GM03348 (cell line): ENCODE results near the gene ROR1.
"Not testable (repeated sequence)": the region's sequence is repeated elsewhere in the genome, so short reads cannot be mapped to it uniquely, and the experiment has no call there.

Experiments
- DNase-seq: peaks from one replicate; pipeline ENCODE4 v3.0.0; 2012; ENCODE audit warnings: low spot score

The ROR1 gene

GRCh38 chr1:64104585-64104984 lies 330.8 kb downstream of the ROR1 start:
- DNase-seq = not testable (repeated sequence)

- DNase-seq = no peak
Observed at GRCh38 chr1:64107118-64107519, 333.3 kb downstream of the ROR1 start.

DNA sequence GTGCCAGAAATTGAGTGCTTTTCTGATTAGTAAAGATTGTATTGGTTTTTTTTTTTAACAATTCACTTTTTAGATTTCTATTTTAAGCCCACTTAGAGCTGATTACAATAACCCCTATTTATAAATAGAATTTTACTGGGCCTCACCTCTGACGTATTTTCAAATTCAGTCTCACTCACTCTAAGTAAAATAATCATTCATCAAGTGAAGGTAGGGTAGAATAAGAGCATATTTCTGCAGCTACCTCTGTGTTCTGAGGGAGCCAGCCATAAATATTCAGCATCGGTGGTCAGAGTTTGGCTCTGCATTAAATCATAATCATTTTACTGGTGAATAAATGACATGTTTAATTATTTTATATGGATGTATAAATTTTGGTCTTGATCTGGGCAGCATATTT lies 333.8 kb downstream of the ROR1 start:
- DNase-seq = no peak

GRCh38 chr1:64110924-64111777 lies 337.3 kb downstream of the ROR1 start:
- no peak for DNase-seq

- DNase-seq = no peak
Observed at GRCh38 chr1:64111787-64112186, 338.0 kb downstream of the ROR1 start.

- peak; percentile 63 for DNase-seq
Observed at GRCh38 chr1:64112281-64112680, 338.5 kb downstream of the ROR1 start.

- DNase-seq = no peak
Observed at GRCh38 chr1:64114012-64114525, 340.3 kb downstream of the ROR1 start.

DNA sequence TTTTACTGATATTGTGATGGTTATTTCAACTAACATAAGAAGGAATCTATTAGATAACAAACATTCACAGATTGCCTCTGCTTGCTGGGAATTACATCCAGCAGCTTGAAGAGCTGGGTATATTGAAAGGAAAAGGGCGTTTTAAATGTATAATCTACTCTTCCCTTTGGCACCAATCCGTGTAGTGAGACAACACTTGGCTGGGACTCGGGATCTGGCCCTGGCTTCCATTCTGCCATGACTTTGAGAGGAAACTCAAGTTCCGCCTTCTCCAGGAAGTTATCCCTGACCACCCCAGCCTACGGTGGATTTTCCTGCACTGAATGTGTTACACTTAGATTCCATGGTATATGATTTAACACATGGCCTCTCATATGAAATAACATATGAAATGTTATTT lies 342.7 kb downstream of the ROR1 start:
- no peak for DNase-seq

DNA sequence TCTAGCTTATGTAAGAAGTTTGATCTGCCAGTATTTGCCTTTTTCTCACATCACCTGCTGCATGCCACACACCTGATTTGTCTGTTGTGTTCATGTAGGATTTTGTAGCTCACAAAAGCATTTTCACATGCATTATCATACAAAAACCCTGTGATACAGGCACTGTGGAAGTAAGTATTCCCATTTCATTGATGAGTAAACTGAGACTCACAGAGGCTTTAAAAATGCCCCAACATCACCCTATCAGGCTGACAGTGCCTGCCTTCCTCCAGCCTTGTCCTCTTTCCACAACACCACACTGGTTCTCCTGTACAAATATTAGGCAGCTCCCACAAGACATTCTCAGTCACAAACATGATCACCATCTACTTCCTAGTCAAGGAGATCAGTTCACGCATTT lies 343.7 kb downstream of the ROR1 start:
- no peak for DNase-seq

DNA sequence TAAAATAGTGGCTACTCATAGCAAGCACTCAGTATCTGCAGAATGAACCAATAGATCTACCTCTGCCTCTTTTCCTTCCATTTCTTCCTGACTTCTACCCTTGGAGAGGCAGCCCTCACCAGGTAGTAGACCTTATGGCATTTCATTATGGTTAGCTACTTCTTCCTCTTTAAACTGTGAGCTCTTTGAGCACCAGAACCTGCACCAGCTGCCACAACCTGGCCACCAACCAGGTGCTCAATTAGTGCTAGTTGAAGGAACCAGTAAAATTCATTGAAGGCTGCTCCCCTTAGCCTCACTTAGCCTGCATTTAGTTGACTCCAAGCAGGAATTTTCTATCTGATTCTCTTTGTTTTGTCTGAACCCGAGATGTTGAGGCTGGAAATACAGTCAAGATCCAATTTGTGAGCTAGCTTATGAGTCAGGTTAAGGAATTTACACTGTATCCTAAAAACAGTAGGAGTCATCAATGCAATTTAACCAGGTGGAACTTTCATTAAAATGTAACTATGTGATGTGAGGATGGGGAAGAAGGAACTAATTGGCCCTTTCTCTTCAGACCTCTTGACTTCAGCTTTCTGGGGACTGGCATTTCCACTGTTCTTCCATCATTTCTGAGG lies 348.1 kb downstream of the ROR1 start:
- DNase-seq = peak; percentile 27

- peak; percentile 31 for DNase-seq
Observed at GRCh38 chr1:64122588-64122987, 348.8 kb downstream of the ROR1 start.

- DNase-seq = peak; percentile 16
Observed at GRCh38 chr1:64124704-64125440, 351.1 kb downstream of the ROR1 start.

DNA sequence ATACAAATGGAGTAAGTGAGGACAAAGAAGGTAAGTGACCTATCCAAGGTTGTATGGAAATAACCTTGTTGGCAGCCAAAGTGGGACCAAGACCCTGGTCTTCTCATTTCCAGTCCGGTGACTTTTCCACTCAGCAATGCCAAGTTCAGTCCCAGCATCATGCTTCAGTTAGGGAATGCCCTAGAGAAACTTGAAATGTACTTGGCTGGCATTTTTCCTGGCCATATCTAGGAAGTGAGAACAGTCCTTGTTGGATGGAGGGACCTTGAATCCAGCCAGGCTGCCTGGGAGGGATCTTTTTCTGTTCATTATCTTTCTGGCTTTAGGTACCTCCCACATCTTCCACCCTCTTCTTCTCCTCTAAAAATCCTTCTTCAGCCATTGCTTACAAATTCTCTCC lies 352.8 kb downstream of the ROR1 start:
- DNase-seq = no peak

DNA sequence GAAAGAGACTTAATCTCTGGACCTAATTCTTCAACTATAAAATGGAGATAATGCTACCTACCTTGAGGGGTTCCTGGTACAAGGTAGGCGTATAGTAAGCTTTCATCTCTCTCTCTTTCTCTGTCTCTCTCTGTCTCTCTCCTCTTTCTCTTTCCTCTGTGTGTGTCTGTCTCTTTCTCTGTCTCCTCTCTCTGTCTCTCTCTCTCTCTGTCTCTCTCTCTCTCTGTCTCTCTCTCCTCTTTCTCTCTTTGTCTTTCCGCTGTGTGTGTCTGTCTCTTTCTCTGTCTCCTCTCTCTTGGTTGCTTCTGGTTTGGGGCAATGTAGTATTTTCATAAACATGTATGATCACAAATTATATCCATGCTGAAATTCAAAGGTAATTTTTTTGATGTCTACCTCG lies 353.5 kb downstream of the ROR1 start:
- no peak for DNase-seq

GRCh38 chr1:64129701-64130100 lies 355.9 kb downstream of the ROR1 start:
- DNase-seq = no peak

DNA sequence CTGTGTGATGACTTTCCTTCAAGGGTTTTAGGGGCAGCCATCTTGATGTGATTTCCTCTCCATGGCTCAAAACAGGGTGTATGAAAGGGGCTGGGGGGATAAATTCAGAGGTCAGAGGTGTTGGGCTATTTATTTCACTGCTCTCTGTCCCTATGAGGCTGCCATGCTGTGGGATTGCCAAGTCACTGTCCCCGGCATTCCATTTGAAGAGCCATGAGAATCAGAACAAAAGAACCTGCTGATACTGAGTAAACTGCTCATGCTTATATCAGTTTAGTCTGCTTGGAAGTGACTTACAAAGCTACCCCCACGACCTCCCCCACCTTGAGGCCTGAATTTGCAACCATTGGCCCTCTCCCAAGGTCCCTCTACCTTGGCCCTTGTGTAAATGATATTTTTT lies 357.3 kb downstream of the ROR1 start:
- DNase-seq = no peak

- peak; percentile 92 for DNase-seq
Observed at GRCh38 chr1:64133036-64133435, 359.2 kb downstream of the ROR1 start.

- DNase-seq = peak; percentile 8
Observed at GRCh38 chr1:64135462-64136223, 361.8 kb downstream of the ROR1 start.

- DNase-seq = no peak
Observed at GRCh38 chr1:64136296-64136695, 362.5 kb downstream of the ROR1 start.

GRCh38 chr1:64136752-64137411 lies 363.1 kb downstream of the ROR1 start:
- peak; percentile 81 for DNase-seq

DNA sequence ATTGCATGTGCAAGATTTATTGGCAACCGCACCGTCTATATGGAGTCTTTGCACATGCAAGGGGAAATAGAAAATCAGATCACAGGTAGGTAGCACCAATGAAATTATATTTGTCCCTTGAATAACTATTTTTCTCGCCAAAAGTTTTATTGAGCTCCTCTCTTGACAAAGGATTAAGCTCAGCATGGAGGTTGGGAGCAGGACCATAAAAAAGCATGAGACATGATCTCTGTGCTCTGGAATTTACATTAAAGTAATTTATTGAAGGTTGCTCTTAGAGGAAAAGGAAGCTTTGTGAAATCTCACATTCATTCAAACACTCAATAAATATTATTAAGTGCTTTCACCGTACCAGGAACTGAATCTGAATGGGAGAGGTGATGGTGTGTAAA lies 363.6 kb downstream of the ROR1 start:
- DNase-seq = no peak
